H1 (cell line): ENCODE results near the gene DNLZ. TPM values are rescaled to one million over a fixed set of nuclear protein-coding genes. Genes with fewer than 3 reads are reported as not detected.

Source experiments
- CTCF ChIA-PET: fragments of 300-600 bp; sonication (Branson Sonifier 250); formaldehyde crosslinking; loops from one replicate; lab custom pipeline; 2021; ENCODE audit not compliant: partially characterized antibody; lab: Charles Lee
- POLR2A ChIA-PET: fragments of 300-600 bp; sonication (Branson Sonifier 250); formaldehyde crosslinking; loops from one replicate; lab custom pipeline; 2021; ENCODE audit warnings: inconsistent platforms; ENCODE audit not compliant: partially characterized antibody; lab: Charles Lee
- DNase-seq, 2 experiments: peaks; one replicate each; pipeline versions ENCODE4 v3.0.0 to v3.0.0-alpha.2; 2010 to 2022; ENCODE audit warnings: low spot score in 2 of 2, low read depth in 1 of 2, mixed read lengths in 1 of 2
- FAIRE-seq: peaks from 2 replicates; lab custom pipeline; 2011; peaks lifted over from hg19 to GRCh38; lab: Jason Lieb, UNC
- H2AFZ ChIP-seq: 2 replicates; pipeline ENCODE4 v1.8.1; 2012; ENCODE audit warnings: low read length, inconsistent platforms
- H2AK5ac ChIP-seq: 2 replicates; pipeline ENCODE4 v1.6.1; 2013; ENCODE audit warnings: low read depth, low read length
- H2BK120ac ChIP-seq: replicated peaks from 2 replicates; pipeline ENCODE3; 2013; ENCODE audit warnings: low read depth, low read length, inconsistent platforms
- H2BK12ac ChIP-seq: 2 replicates; pipeline ENCODE4 v1.6.1; 2013; ENCODE audit warnings: low read depth, low read length
- H2BK15ac ChIP-seq: 2 replicates; pipeline ENCODE4 v1.6.1; 2013; ENCODE audit warnings: low read length
- H2BK20ac ChIP-seq: 2 replicates; pipeline ENCODE4 v1.6.1; 2013; ENCODE audit warnings: low read length
- H2BK5ac ChIP-seq: 2 replicates; pipeline ENCODE4 v1.6.1; 2013; ENCODE audit warnings: low read depth, low read length
- H3K14ac ChIP-seq: 2 replicates; pipeline ENCODE4 v1.6.1; 2013; ENCODE audit warnings: inconsistent platforms; ENCODE audit not compliant: insufficient read length
- H3K18ac ChIP-seq: 2 replicates; pipeline ENCODE4 v1.6.1; 2013; ENCODE audit warnings: low read length; ENCODE audit errors: extremely low read depth
- H3K23ac ChIP-seq: 2 replicates; pipeline ENCODE4 v1.6.1; 2013; ENCODE audit warnings: inconsistent platforms; ENCODE audit not compliant: insufficient read length
- H3K23me2 ChIP-seq: 2 replicates; pipeline ENCODE4 v1.6.1; 2013; ENCODE audit warnings: low read depth, low read length
- H3K27ac ChIP-seq: 2 replicates; pipeline ENCODE4 v1.6.1; 2011; ENCODE audit warnings: low read depth, low read length, inconsistent platforms
- H3K27me3 ChIP-seq, 4 experiments: replicated peaks in 1 of 4; 1 replicate in 1 of 4; 2 replicates in 3 of 4; pipeline versions ENCODE4 v1.6.1 to v1.8.1; 2011 to 2013; ENCODE audit warnings: low read length in 3 of 4, mild to moderate bottlenecking in 3 of 4, inconsistent platforms in 2 of 4, mixed read lengths in 2 of 4, moderate library complexity in 1 of 4; ENCODE audit not compliant: control insufficient read depth in 3 of 4, insufficient read depth in 3 of 4; ENCODE audit errors: extremely low read depth in 1 of 4
- H3K36me3 ChIP-seq, 4 experiments: 2 replicates each; pipeline versions ENCODE4 v1.6.1 to v1.8.1; 2011 to 2013; ENCODE audit warnings: mild to moderate bottlenecking in 4 of 4, low read length in 3 of 4, moderate library complexity in 2 of 4, control low read depth in 1 of 4, inconsistent platforms in 1 of 4; ENCODE audit not compliant: insufficient read depth in 4 of 4, control insufficient read depth in 2 of 4
- H3K4ac ChIP-seq: replicated peaks from 2 replicates; pipeline ENCODE3; 2013; ENCODE audit warnings: low read length, low read depth, mixed read lengths, inconsistent platforms; ENCODE audit not compliant: insufficient read length
- H3K4me1 ChIP-seq, 4 experiments: replicated peaks in 1 of 4; 1 replicate in 1 of 4; 2 replicates in 3 of 4; pipeline versions ENCODE4 v1.6.1 to v1.8.1; 2011 to 2013; ENCODE audit warnings: low read length in 3 of 4, inconsistent platforms in 2 of 4, mixed read lengths in 1 of 4; ENCODE audit not compliant: insufficient read depth in 4 of 4, control insufficient read depth in 3 of 4
- H3K4me2 ChIP-seq, 2 experiments: 2 replicates each; pipeline versions ENCODE4 v1.6.1 to v1.8.1; 2011 to 2013; ENCODE audit warnings: low read depth in 2 of 2, low read length in 2 of 2, control low read depth in 1 of 2, inconsistent platforms in 1 of 2, mild to moderate bottlenecking in 1 of 2; ENCODE audit not compliant: insufficient read depth in 1 of 2
- H3K4me3 ChIP-seq, 4 experiments: fragments of 200-600, 300-600 bp in 1 of 4; sonication (generic), shearing (Covaris generic), sonication (Bioruptor Twin) in 1 of 4; 2 replicates each; pipeline versions ENCODE4 v1.5.1 to v1.8.1; 2011 to 2016; ENCODE audit warnings: low read length in 4 of 4, low read depth in 3 of 4, control low read depth in 2 of 4, inconsistent platforms in 2 of 4, mild to moderate bottlenecking in 2 of 4, mixed read lengths in 1 of 4, moderate library complexity in 1 of 4; ENCODE audit not compliant: insufficient read depth in 2 of 4; ENCODE audit errors: extremely low read depth in 1 of 4
- H3K56ac ChIP-seq: replicated peaks from 2 replicates; pipeline ENCODE3; 2013; ENCODE audit warnings: low read depth, mild to moderate bottlenecking, mixed read lengths, low read length, inconsistent platforms; ENCODE audit not compliant: insufficient read length
- H3K79me1 ChIP-seq: 2 replicates; pipeline ENCODE4 v1.6.1; 2013; ENCODE audit warnings: low read depth, low read length, control low read depth
- H3K79me2 ChIP-seq, 2 experiments: 2 replicates each; pipeline versions ENCODE4 v1.6.1 to v1.8.1; 2012 to 2013; ENCODE audit warnings: low read length in 2 of 2, mild to moderate bottlenecking in 2 of 2, inconsistent platforms in 1 of 2; ENCODE audit not compliant: insufficient read depth in 2 of 2, control insufficient read depth in 1 of 2
- H3K9ac ChIP-seq, 4 experiments: replicated peaks in 1 of 4; 1 replicate in 1 of 4; 2 replicates in 3 of 4; pipeline versions ENCODE4 v1.6.1 to v1.8.1; 2011 to 2013; ENCODE audit warnings: low read depth in 3 of 4, low read length in 3 of 4, control low read depth in 2 of 4, mild to moderate bottlenecking in 2 of 4, moderate library complexity in 2 of 4, inconsistent platforms in 1 of 4; ENCODE audit errors: extremely low read depth in 1 of 4
- H3K9me3 ChIP-seq, 2 experiments: 2 replicates each; pipeline versions ENCODE4 v1.6.1 to v1.8.1; 2012 to 2013; ENCODE audit warnings: mild to moderate bottlenecking in 2 of 2, moderate library complexity in 2 of 2, control low read depth in 1 of 2, inconsistent platforms in 1 of 2, low read depth in 1 of 2, low read length in 1 of 2, mixed read lengths in 1 of 2; ENCODE audit not compliant: insufficient read depth in 2 of 2
- H4K20me1 ChIP-seq, 2 experiments: replicated peaks in 1 of 2; 2 replicates each; pipeline versions ENCODE3 to v1.8.1; 2011 to 2013; ENCODE audit warnings: inconsistent platforms in 2 of 2, low read length in 2 of 2, mild to moderate bottlenecking in 1 of 2; ENCODE audit not compliant: insufficient read depth in 2 of 2, control insufficient read depth in 1 of 2
- H4K5ac ChIP-seq: 2 replicates; pipeline ENCODE4 v1.6.1; 2013; ENCODE audit warnings: low read length, low read depth, mixed read lengths, inconsistent platforms; ENCODE audit not compliant: insufficient read length
- H4K8ac ChIP-seq: 2 replicates; pipeline ENCODE4 v1.8.0; 2013; ENCODE audit warnings: mild to moderate bottlenecking, moderate library complexity, low read length, inconsistent platforms; ENCODE audit not compliant: insufficient read depth; ENCODE audit errors: extremely low read depth
- H4K91ac ChIP-seq: replicated peaks from 2 replicates; pipeline ENCODE3; 2013; ENCODE audit warnings: low read length, mixed read lengths, inconsistent platforms; ENCODE audit not compliant: insufficient read length
- BACH1 ChIP-seq: IDR thresholded peaks from 2 replicates; pipeline ENCODE4 v1.6.1; 2012; ENCODE audit warnings: low read length, improper control_type of control experiment
- JUN ChIP-seq: IDR thresholded peaks from 2 replicates; pipeline ENCODE4 v1.6.1; 2011; ENCODE audit warnings: low read depth, mild to moderate bottlenecking, improper control_type of control experiment, low read length
- KDM1A ChIP-seq: fragments of 200-600, 300-600 bp; sonication (generic); IDR thresholded peaks from 2 replicates; pipeline ENCODE4 v1.7.1; 2016; ENCODE audit warnings: mild to moderate bottlenecking, low read length, borderline replicate concordance
- RXRA ChIP-seq: IDR thresholded peaks from 2 replicates; pipeline ENCODE4 v1.6.1; 2011; ENCODE audit warnings: low read depth, mild to moderate bottlenecking, low read length, moderate library complexity; ENCODE audit not compliant: insufficient read depth
- TCF12 ChIP-seq: IDR thresholded peaks from 2 replicates; pipeline ENCODE4 v1.6.1; 2011; ENCODE audit warnings: low read depth, mild to moderate bottlenecking, low read length
- WGBS, 2 experiments: shearing (Covaris generic) in 1 of 2; methylation state at CpG; one replicate each; pipeline versions ENCODE4 v1.1.6 to v1.1.7; 2013 to 2015; ENCODE audit warnings: low lambda C conversion rate in 2 of 2, mixed read lengths in 2 of 2, inconsistent platforms in 1 of 2, low coverage in 1 of 2, missing lambda C conversion rate in 1 of 2; ENCODE audit not compliant: insufficient replicate concordance in 2 of 2, insufficient coverage in 1 of 2, insufficient read length in 1 of 2; ENCODE audit errors: extremely low coverage in 1 of 2, missing lambda C conversion rate in 1 of 2; 5-methylcytosine and 5-hydroxymethylcytosine counted together
- polyA plus RNA-seq, 7 experiments: library from polyadenylated mRNA; depleted of rRNA in 3 of 7; stranded (reverse) in 5 of 7; unstranded in 2 of 7; fragments of >200 nt in 5 of 7; fragments of 200-250 nt in 2 of 7; gene quantifications; 1 replicate in 5 of 7; 2 replicates in 1 of 7; 4 replicates in 1 of 7; pipeline versions ENCODE4 v1.2.1 to v1.2.3, GENCODE V29; 2011 to 2013; ENCODE audit warnings: missing spikeins in 2 of 7, mixed read lengths in 2 of 7
- total RNA-seq: library from RNA; stranded (reverse); fragmentation: NEBNext Ultra II Directional; extraction: Animal tissue kit (Norgen Biotek cat#: 25700); gene quantifications from 2 replicates; pipeline ENCODE4 v1.2.1, GENCODE V29; 2021

Gene DNLZ
- total and polyA plus RNA-seq, 2 of the 8 experiments (the other 6 are each of a cell fraction or from before 2014, with no cell fraction given) = 11.6 to 17.9 TPM

GRCh38 chr9:136332482-136332983, 31.0 kb downstream of the DNLZ start:
- Histone ChIP-seq H3K79me1 (0 out of 2 replicates have a peak, but pooled peaks cover 2% of the 10 kb centered on the region), H4K8ac (no peak overlapping the region), H4K20me1 (peaks cover 0 to 8% of the 10 kb centered on the region in 2 experiments), H3K4me2 (no peak overlapping the region), H3K18ac (no peak overlapping the region), H3K4me1 (peaks cover 0 to 17% (median 7%) of the 10 kb centered on the region in 4 experiments; a peak in 5 of 7 replicates), H3K4me3 (no peak overlapping the region), H2BK12ac (no peak overlapping the region), H3K56ac (no peak overlapping the region), H2BK20ac (no peak overlapping the region), H2AK5ac (no peak overlapping the region), H2BK120ac (no peak overlapping the region), H3K4ac (no peak overlapping the region), H2BK15ac (no peak overlapping the region), H3K9ac (no peak overlapping the region), H3K9me3 (no peaks in the 10 kb centered on the region), H3K23me2 (peaks cover 2% of the 10 kb centered on the region; the same call in 1 of the 2 replicates), H2BK5ac (no peak overlapping the region), H3K27ac (no peak overlapping the region), H2AFZ (no peak overlapping the region), H3K36me3 (peaks cover 0 to 3% (median 0%) of the 10 kb centered on the region in 4 experiments; a peak in 2 of 8 replicates), H3K23ac (no peak overlapping the region), H3K27me3 (no peaks in the 10 kb centered on the region), H4K91ac (no peak overlapping the region), H3K14ac (no peak overlapping the region), H4K5ac (no peak overlapping the region), H3K79me2 (no peaks in the 10 kb centered on the region)
- 91% methylated on average over 11 of the region's 11 CpGs; no CpG with 5 or more reads in 1 of the 2 experiments for WGBS, 2 experiments
- DNase-seq (no peak), FAIRE-seq (no peak)
- TF ChIP-seq JUN (no peak), BACH1 (no peak), RXRA (no peak), TCF12 (no peak), KDM1A (no peak)
- POLR2A ChIA-PET = interaction anchor here (1.8 kb wide), 1 partner anchor 11 kb away, joined by 7 read pairs; no protein-coding TSS in a partner anchor
- CTCF ChIA-PET = interaction anchor here (3.7 kb wide), 1 partner anchor 20 kb away, joined by 20 read pairs; no protein-coding TSS in a partner anchor
